Transverse colon (tissue), 4 donors: ENCODE results near the gene MTHFD1L. TPM values are rescaled to one million over a fixed set of nuclear protein-coding genes. Genes with fewer than 3 reads are reported as not detected.
A peak's percentile ranks its signal among the peaks of the same experiment; 100 is the strongest.

ENCODE experiments used
- DNase-seq: peaks from one replicate; pipeline ENCODE4 v3.0.0-alpha.2; 2019
- H3K27ac ChIP-seq, 4 donors: fragments of 200-600 bp; sonication (generic); 2 replicates each; pipeline ENCODE4 v1.5.1; 2016 to 2018; ENCODE audit warnings: inconsistent platforms in 4 of 4
- H3K27me3 ChIP-seq: fragments of 200-600 bp; sonication (generic); 2 replicates; pipeline ENCODE4 v1.5.1; 2017; ENCODE audit warnings: inconsistent platforms
- H3K36me3 ChIP-seq, 4 donors: fragments of 200-600 bp; sonication (generic); 2 replicates each; pipeline ENCODE4 v1.5.1; 2017 to 2019; ENCODE audit warnings: inconsistent platforms in 4 of 4
- H3K4me1 ChIP-seq, 4 donors: fragments of 200-600 bp; sonication (generic); 2 replicates each; pipeline ENCODE4 v1.5.1; 2017 to 2020; ENCODE audit warnings: inconsistent platforms in 4 of 4
- H3K4me3 ChIP-seq, 4 donors: fragments of 200-600 bp; sonication (generic); 1 replicate in 1 of 4; 2 replicates in 3 of 4; pipeline versions ENCODE4 v1.5.1 to v1.6.1; 2017 to 2019; ENCODE audit warnings: inconsistent platforms in 4 of 4
- H3K9me3 ChIP-seq, 2 donors: fragments of 200-600 bp; sonication (generic); 2 replicates each; pipeline ENCODE4 v1.5.1; 2017 to 2019; ENCODE audit warnings: inconsistent platforms in 2 of 2
- EP300 ChIP-seq: sonication (generic); formaldehyde crosslinking; IDR thresholded peaks from one replicate; pipeline ENCODE4 v1.6.1; 2017; ENCODE audit warnings: antibody characterized with exemption, low read depth
- POLR2A ChIP-seq: fragments of 450-650 bp; IDR thresholded peaks from one replicate; pipeline ENCODE4 v1.6.1; 2016; ENCODE audit warnings: antibody characterized with exemption, mild to moderate bottlenecking, moderate library complexity
- POLR2AphosphoS5 ChIP-seq, 3 donors: sonication (generic); formaldehyde crosslinking; IDR thresholded peaks; one replicate each; pipeline ENCODE4 v1.6.1; 2016; ENCODE audit warnings: antibody characterized with exemption in 3 of 3
- WGBS, 2 donors: methylation state at CpG; one replicate each; pipeline ENCODE4 v1.1.5; 2018; ENCODE audit warnings: low coverage in 1 of 2; 5-methylcytosine and 5-hydroxymethylcytosine counted together
- in situ Hi-C, 4 donors: fragments of 200-750 bp; cut with MboI; loops; one replicate each; pipeline versions ENCODE4 v1.15.0 to v1.15.1; 2017; ENCODE audit warnings: low sequenced_read_pairs in 3 of 4, low pct_ligation_motif_present in 1 of 4, low pct_unique_long_range_greater_than_20kb in 1 of 4
- intact Hi-C: fragments of 100-400 bp; cut with DNase I; formaldehyde crosslinking; loops from one replicate; pipeline ENCODE4 v1.15.1; 2023; ENCODE audit warnings: low total_unique reads
- total RNA-seq, 4 donors: library from RNA; depleted of rRNA; stranded (reverse); fragments of >200 nt; gene quantifications; one replicate each; pipeline ENCODE4 v1.1.0, GENCODE V29; 2016
- TF ChIP-seq, protein P1 (sequence below), 5 experiments: fragments of 200-600 bp in 3 of 5; fragments of 450-650 bp in 2 of 5; sonication (generic) in 3 of 5; IDR thresholded peaks; 1 replicate in 2 of 5; 2 replicates in 3 of 5; pipeline ENCODE4 v1.5.1; 2016 to 2017; ENCODE audit warnings: antibody characterized with exemption in 5 of 5, inconsistent platforms in 3 of 5, mild to moderate bottlenecking in 2 of 5, moderate library complexity in 1 of 5

Gene MTHFD1L
- total RNA-seq, 4 donors from 2014 or later: 0.82 to 10.1 (median 5.4) TPM

DNA sequence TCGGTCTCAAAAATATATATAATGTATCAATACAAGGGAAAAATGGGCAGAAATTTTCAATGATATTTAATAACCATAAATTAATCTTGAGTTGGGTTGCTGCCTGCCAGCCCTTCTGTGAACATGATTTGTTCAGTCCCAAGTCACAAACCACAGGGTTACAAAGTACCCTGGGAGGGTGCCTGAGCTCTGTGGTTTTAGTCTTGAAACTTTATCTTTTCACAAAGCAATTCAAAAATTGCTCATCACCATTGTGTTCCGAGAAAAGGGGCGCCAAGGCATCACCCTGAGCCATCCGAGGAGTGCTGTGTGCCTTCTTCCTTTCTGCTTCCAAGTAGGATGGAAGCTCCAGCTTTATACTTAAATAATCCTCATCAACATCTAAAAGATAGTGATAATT lies 232.7 kb downstream of the MTHFD1L start:
- in situ Hi-C loops: no loop called here
- no peak for TF ChIP-seq EP300
- TF ChIP-seq POLR2AphosphoS5 (IDR thresholded peaks at IDR 0.05): no peak
- TF ChIP-seq, protein P1, sequence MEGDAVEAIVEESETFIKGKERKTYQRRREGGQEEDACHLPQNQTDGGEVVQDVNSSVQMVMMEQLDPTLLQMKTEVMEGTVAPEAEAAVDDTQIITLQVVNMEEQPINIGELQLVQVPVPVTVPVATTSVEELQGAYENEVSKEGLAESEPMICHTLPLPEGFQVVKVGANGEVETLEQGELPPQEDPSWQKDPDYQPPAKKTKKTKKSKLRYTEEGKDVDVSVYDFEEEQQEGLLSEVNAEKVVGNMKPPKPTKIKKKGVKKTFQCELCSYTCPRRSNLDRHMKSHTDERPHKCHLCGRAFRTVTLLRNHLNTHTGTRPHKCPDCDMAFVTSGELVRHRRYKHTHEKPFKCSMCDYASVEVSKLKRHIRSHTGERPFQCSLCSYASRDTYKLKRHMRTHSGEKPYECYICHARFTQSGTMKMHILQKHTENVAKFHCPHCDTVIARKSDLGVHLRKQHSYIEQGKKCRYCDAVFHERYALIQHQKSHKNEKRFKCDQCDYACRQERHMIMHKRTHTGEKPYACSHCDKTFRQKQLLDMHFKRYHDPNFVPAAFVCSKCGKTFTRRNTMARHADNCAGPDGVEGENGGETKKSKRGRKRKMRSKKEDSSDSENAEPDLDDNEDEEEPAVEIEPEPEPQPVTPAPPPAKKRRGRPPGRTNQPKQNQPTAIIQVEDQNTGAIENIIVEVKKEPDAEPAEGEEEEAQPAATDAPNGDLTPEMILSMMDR (IDR thresholded peaks at IDR 0.05): no peak
- TF ChIP-seq POLR2A: no peak
- WGBS, 2 donors: 84 to 92% methylated on average over 2 to 4 of the region's 4 CpGs

DNA sequence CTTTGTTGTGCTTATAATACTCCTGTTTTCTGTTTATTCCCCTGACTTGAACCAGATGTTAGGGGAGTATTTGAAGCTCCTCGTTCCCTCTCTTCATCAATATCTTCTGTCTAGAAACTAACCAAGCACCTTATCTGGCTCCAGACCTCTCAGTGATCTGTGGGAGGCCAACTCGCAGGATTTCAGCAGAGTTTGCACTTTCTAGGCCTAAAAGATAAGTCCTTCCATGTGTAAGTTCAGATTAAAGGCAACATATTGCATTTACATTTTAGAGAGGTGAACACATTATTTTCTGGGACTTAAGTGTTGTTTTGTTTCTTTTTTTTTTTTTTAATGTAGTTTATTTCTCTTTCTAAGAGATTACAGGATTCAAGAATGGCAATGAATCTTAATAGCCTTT lies 234.8 kb downstream of the MTHFD1L start:
- no peaks in the 10 kb centered on the region for H3K36me3 ChIP-seq
- H3K27me3 ChIP-seq: no peaks in the 10 kb centered on the region
- in situ Hi-C loops (no loop called here), intact Hi-C loops (no loop called here)
- no peak for DNase-seq
- TF ChIP-seq POLR2AphosphoS5 (IDR thresholded peaks at IDR 0.05) (no peak), EP300 (no peak), POLR2A (no peak)
- TF ChIP-seq, protein P1 (IDR thresholded peaks at IDR 0.05): no peak
- H3K9me3 ChIP-seq: no peaks in the 10 kb centered on the region
- WGBS, 2 donors: 98 to 100% methylated on average over 1 to 2 of the region's 2 CpGs
- no peaks in the 10 kb centered on the region for H3K4me1 ChIP-seq
- no peak overlapping the region for H3K27ac ChIP-seq
- H3K4me3 ChIP-seq: no peak overlapping the region

More for the DNA sequence above, 232.7 kb downstream of the MTHFD1L start:
- DNase-seq: no peak
- Histone ChIP-seq H3K36me3 (no peaks in the 10 kb centered on the region), H3K4me3 (no peak overlapping the region), H3K27ac (no peak overlapping the region), H3K9me3 (no peaks in the 10 kb centered on the region), H3K27me3 (no peaks in the 10 kb centered on the region), H3K4me1 (no peaks in the 10 kb centered on the region)
- intact Hi-C loops: no loop called here

DNA sequence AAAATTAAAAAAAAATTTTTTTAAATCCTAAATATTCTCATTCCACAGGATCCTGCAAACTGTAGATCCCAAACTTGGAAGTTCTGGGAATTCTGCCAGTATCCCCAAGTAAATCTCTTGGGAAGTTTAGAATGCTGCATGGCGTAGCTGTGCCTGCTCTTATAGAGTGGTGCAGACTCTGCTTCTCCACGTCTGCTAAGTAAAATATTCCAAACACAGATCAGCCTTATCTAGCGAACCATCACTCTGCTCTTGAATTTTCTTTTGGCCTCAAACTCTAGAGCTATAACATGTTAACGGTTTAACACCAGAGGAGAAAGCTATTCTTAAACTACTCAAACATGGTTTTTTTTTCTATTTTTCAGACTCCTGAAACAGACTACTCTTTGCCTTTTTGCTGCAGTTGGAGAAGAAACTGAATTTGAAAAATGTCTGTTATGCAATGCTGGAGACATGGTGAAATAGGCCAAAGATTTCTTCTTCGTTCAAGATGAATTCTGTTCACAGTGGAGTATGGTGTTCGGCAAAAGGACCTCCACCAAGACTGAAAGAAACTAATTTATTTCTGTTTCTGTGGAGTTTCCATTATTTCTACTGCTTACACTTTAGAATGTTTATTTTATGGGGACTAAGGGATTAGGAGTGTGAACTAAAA lies 235.8 kb downstream of the MTHFD1L start:
- H3K36me3 ChIP-seq: no peaks in the 10 kb centered on the region
- WGBS, 2 donors: 83 to 93% methylated on average over 6 of the region's 6 CpGs
- no peaks in the 10 kb centered on the region for H3K9me3 ChIP-seq
- H3K27ac ChIP-seq: peak overlapping the region in 3 of 4 donors; percentile 22 to 65 (median 48)
- intact Hi-C loops: no loop called here
- no peaks in the 10 kb centered on the region for H3K4me1 ChIP-seq
- no peaks in the 10 kb centered on the region for H3K27me3 ChIP-seq
- in situ Hi-C loops: no loop called here
- no peak for DNase-seq
- TF ChIP-seq POLR2A (no peak), EP300 (no peak), POLR2AphosphoS5 (IDR thresholded peaks at IDR 0.05) (no peak)
- TF ChIP-seq, protein P1 (IDR thresholded peaks at IDR 0.05): no peak
- H3K4me3 ChIP-seq: no peak overlapping the region

DNA sequence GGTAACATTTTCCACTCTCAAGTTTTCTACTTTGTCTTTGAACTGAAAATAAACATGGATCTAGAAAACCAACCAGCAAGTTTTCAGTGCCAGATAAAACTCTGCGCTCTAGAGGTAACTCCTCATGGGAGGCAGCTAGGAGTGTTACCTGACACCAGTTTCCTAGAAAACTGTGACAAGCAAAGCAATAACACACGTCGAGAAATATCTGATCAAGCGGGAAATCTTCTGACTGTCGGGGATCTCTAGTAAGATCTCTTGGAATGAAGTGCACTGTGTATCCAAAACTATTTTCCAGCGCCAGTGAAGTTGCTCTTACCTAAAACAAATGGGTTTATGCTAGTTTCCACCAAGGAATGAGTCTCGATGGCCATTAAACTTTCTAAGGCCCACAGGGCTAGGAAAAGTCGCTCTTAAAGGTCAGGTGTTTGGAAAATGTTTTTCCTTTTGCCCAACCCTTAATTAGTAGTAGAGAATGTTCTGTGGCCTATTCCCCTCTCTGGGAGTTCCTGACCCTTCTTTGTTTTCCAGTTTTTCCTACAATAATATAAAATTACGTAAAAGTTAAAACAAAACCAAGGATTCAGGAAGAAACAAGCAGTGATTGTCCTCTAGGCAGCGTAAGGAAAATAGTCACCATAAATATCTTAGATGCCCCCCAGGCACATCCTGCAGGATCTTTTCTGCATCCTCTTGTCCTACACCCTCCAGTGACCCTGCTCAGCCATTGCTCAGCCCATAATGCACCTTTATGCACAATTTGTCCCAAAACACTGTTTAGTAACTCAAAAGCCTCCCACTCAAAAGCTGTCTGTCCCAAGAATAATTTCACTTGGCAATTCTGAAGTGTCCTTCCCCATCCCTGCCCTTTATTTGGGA lies 236.6 kb downstream of the MTHFD1L start:
- H3K27me3 ChIP-seq: no peaks in the 10 kb centered on the region
- in situ Hi-C loops (no loop called here), intact Hi-C loops (no loop called here)
- TF ChIP-seq EP300 (no peak), POLR2AphosphoS5 (IDR thresholded peaks at IDR 0.05) (no peak), POLR2A (no peak)
- TF ChIP-seq, protein P1 (IDR thresholded peaks at IDR 0.05): no peak
- WGBS, 2 donors: 89 to 92% methylated on average over 6 to 10 of the region's 10 CpGs
- H3K4me1 ChIP-seq: no peaks in the 10 kb centered on the region
- H3K4me3 ChIP-seq: no peak overlapping the region
- H3K36me3 ChIP-seq: no peaks in the 10 kb centered on the region
- no peak for DNase-seq
- peak overlapping the region in 3 of 4 donors; percentile 22 to 65 (median 48) for H3K27ac ChIP-seq
- H3K9me3 ChIP-seq: no peaks in the 10 kb centered on the region
